Endodermal cell (in vitro differentiated cells): ENCODE data around the gene HSPBP1. TPM values are rescaled to one million over a fixed set of nuclear protein-coding genes. Genes with fewer than 3 reads are reported as not detected.
"Not testable (repeated sequence)": the region's sequence is repeated elsewhere in the genome, so short reads cannot be mapped to it uniquely, and the experiment has no call there.

ENCODE experiments used
- DNase-seq: peaks from one replicate; pipeline ENCODE4 v3.0.0-alpha.2; 2017
- H3K27ac ChIP-seq: 2 replicates; pipeline ENCODE4 v1.5.1; 2013; ENCODE audit warnings: mild to moderate bottlenecking, low read depth, low read length, moderate library complexity
- H3K27me3 ChIP-seq: 2 replicates; pipeline ENCODE4 v1.6.1; 2013; ENCODE audit warnings: mild to moderate bottlenecking, low read length, moderate library complexity; ENCODE audit not compliant: insufficient read depth, control insufficient read depth, poor library complexity, severe bottlenecking
- H3K36me3 ChIP-seq: 2 replicates; pipeline ENCODE4 v1.7.0; 2013; ENCODE audit warnings: mild to moderate bottlenecking, low read length, moderate library complexity; ENCODE audit not compliant: control insufficient read depth, insufficient read depth
- H3K4me1 ChIP-seq: one replicate; pipeline ENCODE4 v1.7.0; 2013; ENCODE audit warnings: low read length; ENCODE audit not compliant: control insufficient read depth, insufficient read depth
- H3K4me3 ChIP-seq: 2 replicates; pipeline ENCODE4 v1.5.1; 2013; ENCODE audit warnings: mild to moderate bottlenecking, low read length, moderate library complexity
- H3K9ac ChIP-seq: 2 replicates; pipeline ENCODE4 v1.6.1; 2013; ENCODE audit warnings: mild to moderate bottlenecking, low read length, moderate library complexity; ENCODE audit not compliant: poor library complexity, severe bottlenecking; ENCODE audit errors: extremely low read depth
- H3K9me3 ChIP-seq: 2 replicates; pipeline ENCODE4 v1.6.1; 2013; ENCODE audit warnings: mild to moderate bottlenecking, low read length, moderate library complexity; ENCODE audit not compliant: control insufficient read depth
- H3K27ac Mint-ChIP-seq: 2 replicates; pipeline ENCODE4 v1.8.0; 2020; ENCODE audit warnings: mixed read lengths
- H3K27me3 Mint-ChIP-seq: 2 replicates; pipeline ENCODE4 v1.8.0; 2021; ENCODE audit warnings: mild to moderate bottlenecking, mixed read lengths; ENCODE audit not compliant: insufficient read depth
- H3K36me3 Mint-ChIP-seq: 2 replicates; pipeline ENCODE4 v1.8.0; 2020; ENCODE audit warnings: low read depth, mixed read lengths
- H3K4me1 Mint-ChIP-seq: 2 replicates; pipeline ENCODE4 v1.8.0; 2020; ENCODE audit warnings: mixed read lengths
- H3K4me3 Mint-ChIP-seq: 2 replicates; pipeline ENCODE4 v1.8.0; 2020; ENCODE audit warnings: mild to moderate bottlenecking, moderate library complexity, mixed read lengths
- H3K9me3 Mint-ChIP-seq: 2 replicates; pipeline ENCODE4 v1.8.0; 2020; ENCODE audit warnings: mild to moderate bottlenecking, mixed read lengths
- CTCF ChIP-seq: fragments of 200-600 bp; sonication (generic); conservative IDR thresholded peaks from 2 replicates; pipeline ENCODE4 v1.5.0; 2021; ENCODE audit warnings: antibody characterized with exemption, mild to moderate bottlenecking
- WGBS, 2 experiments: methylation state at CpG; one replicate each; pipeline versions ENCODE4 v1.1.5 to v1.1.7; 2013; ENCODE audit warnings: missing lambda C conversion rate in 2 of 2, mixed read lengths in 1 of 2; ENCODE audit not compliant: insufficient coverage in 1 of 2, insufficient read length in 1 of 2; 5-methylcytosine and 5-hydroxymethylcytosine counted together
- total RNA-seq, 2 donors: library from RNA; stranded (reverse); fragmentation: NEBNext Ultra II Directional in 1 of 2; extraction: Animal tissue kit (Norgen Biotek cat#: 25700) in 1 of 2; gene quantifications; 2 replicates in 1 of 2; 3 replicates in 1 of 2; pipeline ENCODE4 v1.2.1, GENCODE V29; 2021

HSPBP1 gene
- total RNA-seq, 2 donors from 2014 or later, result 43.7 to 48.5 TPM

DNA sequence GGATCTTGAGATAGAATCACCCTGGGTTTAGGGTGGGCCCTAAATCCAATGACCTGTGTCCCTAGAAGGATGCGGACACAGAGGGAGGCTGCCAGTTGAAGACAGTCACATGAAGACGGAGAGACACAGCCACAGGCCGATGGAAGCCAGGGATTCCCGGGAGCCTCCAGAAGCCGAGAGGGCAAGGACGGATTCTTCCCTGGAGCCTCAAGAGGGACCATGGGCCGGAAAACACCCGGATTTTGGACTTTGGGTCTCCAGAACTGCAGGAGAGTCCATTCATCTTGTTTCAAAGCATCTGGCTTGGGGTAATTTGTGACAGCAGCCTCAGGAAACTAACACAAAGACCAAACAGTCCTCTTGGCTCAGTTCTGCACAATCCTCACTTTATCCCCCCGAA, 53.6 kb downstream of the HSPBP1 start:
- peak overlapping the region; percentile 26 for H3K27ac Mint-ChIP-seq
- Histone ChIP-seq H3K27ac (no peak overlapping the region), H3K4me1 (peaks cover 5% of the 10 kb centered on the region)

GRCh38 chr19:55225415-55225958, 54.4 kb downstream of the HSPBP1 start:
- Mint-ChIP-seq H3K36me3 (peaks cover 18% of the 10 kb centered on the region), H3K4me3 (no peak overlapping the region), H3K9me3 (peaks cover 4% of the 10 kb centered on the region), H3K27ac (no peak overlapping the region), H3K27me3 (no peaks in the 10 kb centered on the region), H3K4me1 (peaks cover 7% of the 10 kb centered on the region)
- no peak overlapping the region for H3K27ac ChIP-seq
- H3K9ac ChIP-seq, result no peak overlapping the region
- WGBS, 2 experiments, result 87 to 96% methylated on average over 4 of the region's 7 CpGs
- H3K9me3 ChIP-seq, result no peaks in the 10 kb centered on the region
- no peaks in the 10 kb centered on the region for H3K27me3 ChIP-seq
- H3K36me3 ChIP-seq, result no peaks in the 10 kb centered on the region
- no peak for DNase-seq
- no peak for TF ChIP-seq CTCF
- H3K4me1 ChIP-seq, result peaks cover 5% of the 10 kb centered on the region
- H3K4me3 ChIP-seq, result no peak overlapping the region

More for the DNA sequence above, 53.6 kb downstream of the HSPBP1 start:
- TF ChIP-seq CTCF, result no peak
- Histone ChIP-seq H3K4me3 (no peak overlapping the region), H3K9me3 (no peaks in the 10 kb centered on the region), H3K36me3 (no peaks in the 10 kb centered on the region), H3K9ac (no peak overlapping the region), H3K27me3 (no peaks in the 10 kb centered on the region)
- Mint-ChIP-seq H3K4me3 (no peak overlapping the region), H3K36me3 (peaks cover 13% of the 10 kb centered on the region), H3K27me3 (no peaks in the 10 kb centered on the region), H3K4me1 (peaks cover 7% of the 10 kb centered on the region), H3K9me3 (no peaks in the 10 kb centered on the region)
- 91 to 98% methylated on average over 7 to 9 of the region's 9 CpGs for WGBS, 2 experiments
- DNase-seq, result no peak

DNA sequence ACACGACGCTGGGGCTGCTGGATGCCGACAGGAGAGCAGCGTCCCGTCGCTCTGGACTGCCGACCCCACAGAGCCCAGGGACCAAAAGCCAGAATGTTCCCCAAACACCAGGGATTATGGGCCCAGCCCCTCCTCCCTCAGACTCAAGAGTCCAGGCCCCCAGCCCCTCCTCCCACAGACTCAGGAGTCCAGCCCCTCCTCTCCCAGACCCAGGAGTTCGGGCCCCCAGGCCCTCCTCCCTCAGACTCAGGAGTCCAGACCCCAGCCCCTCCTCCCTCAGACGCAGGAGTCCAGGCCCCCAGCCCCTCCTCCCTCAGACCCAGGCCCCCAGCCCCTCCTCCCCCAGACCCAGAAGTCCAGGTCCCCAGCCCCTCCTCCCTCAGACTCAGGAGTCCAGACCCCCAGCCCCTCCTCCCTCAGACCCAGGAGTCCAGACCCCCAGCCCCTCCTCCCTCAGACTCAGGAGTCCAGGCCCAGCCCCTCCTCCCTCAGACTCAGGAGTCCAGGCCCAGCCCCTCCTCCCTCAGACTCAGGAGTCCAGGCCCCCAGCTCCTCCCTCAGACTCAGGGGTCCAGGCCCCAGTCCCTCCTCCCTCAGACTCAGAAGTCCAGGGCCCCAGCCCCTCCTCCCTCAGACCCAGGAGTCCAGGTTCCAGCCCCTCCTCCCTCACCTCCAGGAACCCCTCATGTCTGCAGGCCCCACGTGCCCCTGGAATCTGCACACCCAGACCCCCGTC, 55.1 kb downstream of the HSPBP1 start:
- H3K27me3 ChIP-seq, H3K27me3 Mint-ChIP-seq, H3K36me3 ChIP-seq, H3K27ac ChIP-seq, H3K27ac Mint-ChIP-seq, H3K4me3 Mint-ChIP-seq, H3K9me3 Mint-ChIP-seq, H3K4me3 ChIP-seq, H3K9me3 ChIP-seq, DNase-seq, H3K4me1 ChIP-seq, H3K4me1 Mint-ChIP-seq, H3K9ac ChIP-seq: not testable (repeated sequence)
- H3K36me3 Mint-ChIP-seq, result peaks cover 17% of the 10 kb centered on the region
- 79 to 86% methylated on average over 5 to 11 of the region's 11 CpGs for WGBS, 2 experiments
